Suprapubic skin (tissue), 4 donors: ENCODE data around the gene ITLN2.
A peak's percentile ranks its signal among the peaks of the same experiment; 100 is the strongest.

Experiments
- CTCF ChIP-seq, 2 donors: fragments of 200-600 bp in 1 of 2; fragments of 450-650 bp in 1 of 2; sonication (generic) in 1 of 2; IDR thresholded peaks; one replicate each; pipeline ENCODE4 v1.5.1; 2016 to 2019; ENCODE audit warnings: antibody characterized with exemption in 2 of 2, mild to moderate bottlenecking in 1 of 2, moderate library complexity in 1 of 2
- EP300 ChIP-seq: sonication (generic); formaldehyde crosslinking; IDR thresholded peaks from one replicate; pipeline ENCODE4 v1.6.1; 2017; ENCODE audit warnings: antibody characterized with exemption
- POLR2A ChIP-seq, 2 donors: fragments of 450-650 bp; IDR thresholded peaks; one replicate each; pipeline ENCODE4 v1.6.1; 2017; ENCODE audit warnings: antibody characterized with exemption in 2 of 2, mild to moderate bottlenecking in 2 of 2, moderate library complexity in 2 of 2
- POLR2AphosphoS5 ChIP-seq, 3 donors: sonication (generic); formaldehyde crosslinking; IDR thresholded peaks; one replicate each; pipeline ENCODE4 v1.6.1; 2017; ENCODE audit warnings: antibody characterized with exemption in 3 of 3

GRCh38 chr1:160951443-160952128, 3.0 kb downstream of the ITLN2 start:
- peak; percentile 21 to 60 for TF ChIP-seq CTCF (IDR thresholded peaks at IDR 0.05)
- no peak for TF ChIP-seq POLR2A (IDR thresholded peaks at IDR 0.05)
- TF ChIP-seq POLR2AphosphoS5 (IDR thresholded peaks at IDR 0.05): no peak
- no peak for TF ChIP-seq EP300
